Stimulated activated CD4-positive, alpha-beta T cell treated with anti-CD3 and anti-CD28 coated beads, Interleukin-4, amount 100 ng/mL, for 48 hours (primary cell): ENCODE results near the gene CORO1C.
"Not testable (repeated sequence)": the region's sequence is repeated elsewhere in the genome, so short reads cannot be mapped to it uniquely, and the experiment has no call there.

ENCODE experiments used
- DNase-seq, 2 donors: peaks; one replicate each; pipeline ENCODE4 v3.0.0-alpha.2; 2020; ENCODE audit warnings: low read depth in 2 of 2

CORO1C gene

GRCh38 chr12:108753976-108754375 lies 22.7 kb upstream of the CORO1C start:
- no peak for DNase-seq

DNA sequence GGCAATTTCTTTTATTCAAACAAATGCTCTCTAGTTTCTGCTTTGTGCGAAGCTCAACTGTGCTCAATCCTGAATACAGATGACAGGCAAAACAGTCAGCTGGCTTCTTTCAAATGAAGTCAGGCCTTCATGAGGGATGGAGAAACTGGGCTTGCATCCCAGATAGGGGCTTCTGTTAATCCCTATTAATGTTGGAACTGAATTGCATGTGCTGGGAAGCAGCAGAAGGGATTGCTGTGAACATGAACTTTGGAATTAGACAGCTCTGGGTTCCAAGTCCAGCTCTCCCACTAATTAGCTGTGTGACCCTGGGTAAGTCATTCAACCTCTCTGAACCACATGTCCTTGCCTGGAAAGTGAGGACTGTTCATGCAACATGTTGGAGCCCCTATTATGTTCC lies 21.1 kb upstream of the CORO1C start:
- no peak for DNase-seq

DNA sequence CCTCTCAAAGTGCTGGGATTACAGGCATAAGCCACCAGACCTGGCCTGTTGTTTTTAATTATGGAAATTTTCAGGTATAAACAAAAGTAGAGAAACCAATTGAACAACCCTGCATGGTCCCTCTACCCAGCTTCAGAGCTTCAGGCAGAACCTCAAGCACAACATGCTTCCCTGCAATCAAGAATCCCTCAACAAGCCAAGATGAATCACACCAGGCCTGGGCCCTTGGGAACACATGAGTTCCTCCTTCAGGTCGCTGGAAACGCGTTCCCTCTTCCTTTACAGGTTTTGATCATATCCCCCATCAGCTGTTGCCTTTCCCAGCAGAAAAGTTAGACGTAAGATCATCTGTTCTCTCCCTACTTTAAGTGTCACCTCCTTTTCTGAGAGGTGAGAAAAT lies 20.5 kb upstream of the CORO1C start:
- no peak for DNase-seq

GRCh38 chr12:108751003-108751402 lies 19.7 kb upstream of the CORO1C start:
- DNase-seq, result not testable (repeated sequence)

- DNase-seq, result no peak
These were observed 19.2 kb upstream of the CORO1C start for GRCh38 chr12:108750526-108750925.

DNA sequence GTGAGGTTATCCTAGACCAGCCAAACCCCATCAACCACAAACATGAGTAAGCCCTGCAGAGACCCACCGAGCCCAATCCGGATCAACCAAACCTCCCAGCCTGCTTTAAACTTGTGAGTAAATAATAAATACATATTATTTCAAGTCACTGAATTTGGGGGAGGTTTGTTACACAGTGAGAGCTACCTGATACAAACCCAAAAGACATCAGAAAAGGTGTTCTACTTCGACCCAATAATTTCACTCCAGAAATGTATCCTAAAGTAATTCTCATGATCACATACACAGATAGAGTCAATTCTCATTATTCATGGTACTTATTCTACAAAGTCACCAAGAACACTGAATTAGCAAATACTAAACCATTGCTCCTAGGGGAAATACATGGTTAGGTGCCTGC lies 16.2 kb upstream of the CORO1C start:
- DNase-seq, result no peak

DNA sequence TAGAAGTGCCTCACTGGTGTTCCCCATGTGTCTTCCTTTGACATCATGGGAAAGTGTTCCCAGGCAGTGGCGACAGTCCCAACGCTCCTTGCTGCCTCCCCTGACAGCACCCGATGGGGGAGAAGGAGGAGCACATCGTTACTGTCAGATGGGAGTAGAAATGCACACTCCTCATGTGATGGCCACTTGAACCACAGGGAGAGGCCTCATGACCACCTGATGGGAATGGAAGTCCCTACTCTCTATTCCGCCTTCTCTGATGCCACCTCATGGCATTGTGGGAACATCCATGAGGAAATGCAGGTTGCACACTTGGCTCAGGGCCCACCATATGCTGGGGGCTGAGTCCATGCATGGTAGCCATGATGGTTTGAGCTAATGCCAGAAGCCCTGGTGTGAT lies 14.3 kb upstream of the CORO1C start:
- no peak for DNase-seq

DNA sequence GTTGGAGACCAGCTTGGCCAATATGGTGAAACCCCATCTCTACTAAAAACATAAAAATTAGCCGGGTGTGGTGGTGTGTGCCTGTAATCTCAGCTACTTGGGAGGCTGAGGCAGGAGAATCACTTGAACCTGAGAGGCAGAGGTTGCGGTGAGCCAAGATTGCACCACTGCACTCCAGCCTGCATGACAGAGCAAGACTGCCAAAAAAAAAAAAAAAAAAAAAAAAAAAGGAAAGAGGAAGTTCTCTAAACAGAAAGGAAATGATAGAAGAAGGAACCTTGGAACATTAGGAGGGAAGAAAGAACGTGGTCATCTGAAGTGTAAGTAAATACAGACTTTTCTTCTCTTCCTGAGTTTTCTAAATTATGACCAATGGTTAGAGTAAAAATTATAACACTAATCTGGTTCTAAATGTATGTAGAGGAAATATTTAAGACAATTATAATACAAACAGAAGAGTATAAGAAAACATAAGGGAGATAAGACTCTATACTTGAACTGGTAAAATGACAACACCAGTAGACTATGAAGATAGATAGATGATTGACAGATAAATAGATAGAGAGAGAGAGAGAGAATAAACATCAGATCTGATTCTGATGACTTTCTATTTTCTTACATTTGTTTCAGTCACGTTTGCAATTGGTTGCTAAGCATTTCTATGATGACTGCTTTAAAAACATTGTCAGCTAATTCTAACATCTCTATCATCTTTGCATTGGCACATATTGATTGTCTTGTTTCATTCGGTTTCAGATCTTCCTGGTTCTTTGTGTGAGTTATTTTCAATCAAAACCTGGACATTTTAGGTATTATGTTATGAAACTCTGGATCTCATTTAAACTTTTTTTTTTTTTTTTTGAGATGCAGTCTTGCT lies 12.9 kb upstream of the CORO1C start:
- no peak for DNase-seq

DNA sequence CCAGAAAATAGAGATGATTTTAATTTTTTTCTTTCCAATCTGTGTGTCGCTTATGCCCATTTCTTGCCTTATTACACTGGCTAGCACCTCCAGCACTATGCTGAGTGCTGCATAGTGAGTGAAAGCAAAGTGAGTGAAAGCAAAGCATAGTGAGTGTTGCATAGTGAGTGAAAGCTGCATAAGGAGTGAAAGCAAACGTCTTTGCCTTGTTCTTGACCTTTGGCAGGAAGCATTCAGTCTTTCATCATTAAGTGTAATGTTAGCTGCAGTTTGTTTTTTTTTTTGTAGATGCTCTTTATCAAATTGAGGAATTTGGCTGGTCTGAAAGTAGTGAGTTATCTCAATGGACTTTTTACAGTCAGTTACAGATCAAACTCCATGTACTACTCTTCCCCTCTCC lies 6.9 kb upstream of the CORO1C start:
- no peak for DNase-seq

DNA sequence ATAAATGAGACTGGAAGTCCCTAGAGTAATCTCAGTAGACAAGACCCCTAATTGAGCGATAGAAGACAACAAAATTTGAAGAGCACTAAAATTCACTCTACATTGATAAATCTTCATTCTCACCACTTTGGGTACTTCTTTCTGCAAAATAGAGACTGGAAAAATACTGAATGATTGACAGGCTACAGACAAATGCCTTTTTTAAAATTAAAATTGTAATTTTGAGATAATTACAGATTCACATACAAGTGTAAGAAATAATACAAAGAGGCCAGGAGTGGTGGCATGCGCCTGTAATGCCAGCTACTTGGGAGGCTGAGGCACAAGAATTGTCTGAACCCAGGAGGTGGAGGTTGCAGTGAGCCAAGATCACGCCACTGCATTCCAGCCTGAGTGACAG lies 4.5 kb upstream of the CORO1C start:
- no peak for DNase-seq

GRCh38 chr12:108734200-108734906 lies 3.0 kb upstream of the CORO1C start:
- no peak for DNase-seq

DNA sequence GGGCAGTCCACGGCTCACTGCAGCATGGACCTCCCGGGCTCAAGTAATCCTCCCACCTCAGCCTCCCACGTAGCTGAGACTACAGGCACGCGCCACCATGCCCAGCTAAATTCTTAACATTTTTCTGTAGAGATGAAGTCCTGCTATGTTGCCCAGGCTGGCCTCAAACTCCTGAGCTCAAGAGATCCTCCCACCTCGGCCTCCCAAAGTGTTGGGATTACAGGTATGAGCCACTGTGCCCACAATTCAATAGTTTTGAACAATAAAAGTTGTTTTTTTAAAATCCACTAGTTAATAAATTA lies 1.9 kb upstream of the CORO1C start:
- not testable (repeated sequence) for DNase-seq

- DNase-seq, result no peak
These were observed 1.3 kb upstream of the CORO1C start for GRCh38 chr12:108732489-108733229.

GRCh38 chr12:108731866-108732461 lies 646 bp upstream of the CORO1C start:
- DNase-seq, result peak; percentile 97 to 99

DNA sequence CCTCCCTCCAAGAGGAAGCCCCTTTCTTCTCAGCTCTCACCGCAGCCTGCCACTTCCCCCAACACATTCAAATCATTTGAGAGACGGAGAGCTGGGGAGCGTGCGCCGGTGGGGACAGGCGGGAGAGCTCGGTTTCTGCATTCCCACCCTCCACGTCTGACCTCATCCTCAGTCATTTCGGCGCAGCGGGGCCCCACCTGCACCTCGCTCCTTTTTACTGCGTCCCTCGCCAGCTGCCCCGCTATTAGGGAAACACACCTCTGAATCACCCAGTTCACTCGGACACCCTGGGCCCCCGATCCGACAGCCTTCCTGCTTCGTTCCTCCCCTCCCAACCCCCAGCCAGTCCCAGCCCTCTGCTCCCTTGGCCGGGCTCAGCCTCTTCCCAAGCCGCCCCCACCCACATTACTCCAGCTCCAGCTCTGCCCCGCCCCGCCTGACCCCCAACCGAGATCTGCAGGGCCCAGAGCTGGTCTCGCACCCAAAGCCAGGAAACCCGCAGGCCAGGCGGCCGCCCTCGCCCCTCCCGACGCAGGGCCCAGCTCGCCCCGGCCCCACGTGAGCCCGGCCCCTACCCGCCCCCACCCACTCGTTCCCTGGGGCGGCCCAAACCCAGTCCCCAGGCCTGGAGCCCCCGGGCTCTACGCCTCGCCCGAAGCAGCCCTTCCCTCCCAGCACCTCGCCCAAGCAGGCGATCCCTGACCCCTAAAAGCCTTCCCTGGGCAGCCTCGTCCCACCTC lies 783 bp downstream of the CORO1C start:
- peak; percentile 22 to 39 for DNase-seq

DNA sequence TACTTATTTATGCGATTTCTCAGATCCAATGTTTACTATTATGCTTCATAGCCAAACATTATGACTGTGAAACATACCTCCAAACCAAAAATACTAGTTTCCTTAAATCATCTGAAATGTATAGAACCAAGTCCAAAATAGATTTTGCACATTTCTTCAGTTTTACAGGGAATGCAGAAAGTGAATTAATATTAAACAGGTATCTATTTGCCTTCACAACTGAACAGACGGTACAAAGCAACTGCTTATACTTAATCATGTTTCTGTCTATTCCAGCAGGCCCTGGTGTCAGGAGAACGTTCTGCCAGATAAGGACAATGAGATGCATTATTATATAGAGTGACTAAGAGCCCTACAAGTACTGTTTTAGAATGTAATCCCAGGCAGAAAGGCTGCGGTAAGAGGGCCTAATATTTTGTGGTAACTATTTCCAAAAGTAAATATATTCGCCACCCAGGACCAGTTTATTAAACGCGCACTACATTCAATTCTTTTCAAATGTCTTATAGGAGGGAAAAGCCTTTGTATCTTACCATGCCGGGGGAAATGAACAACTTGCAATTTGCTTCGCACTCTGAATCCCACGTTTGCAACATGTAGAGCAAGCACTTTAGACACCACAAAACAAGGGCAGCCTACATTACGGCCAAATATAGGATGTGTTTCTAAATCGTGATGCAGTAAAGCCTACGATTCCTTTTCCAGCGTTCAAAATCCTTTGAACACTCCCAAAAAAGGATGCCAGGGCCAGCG lies 1.5 kb downstream of the CORO1C start:
- no peak for DNase-seq

DNA sequence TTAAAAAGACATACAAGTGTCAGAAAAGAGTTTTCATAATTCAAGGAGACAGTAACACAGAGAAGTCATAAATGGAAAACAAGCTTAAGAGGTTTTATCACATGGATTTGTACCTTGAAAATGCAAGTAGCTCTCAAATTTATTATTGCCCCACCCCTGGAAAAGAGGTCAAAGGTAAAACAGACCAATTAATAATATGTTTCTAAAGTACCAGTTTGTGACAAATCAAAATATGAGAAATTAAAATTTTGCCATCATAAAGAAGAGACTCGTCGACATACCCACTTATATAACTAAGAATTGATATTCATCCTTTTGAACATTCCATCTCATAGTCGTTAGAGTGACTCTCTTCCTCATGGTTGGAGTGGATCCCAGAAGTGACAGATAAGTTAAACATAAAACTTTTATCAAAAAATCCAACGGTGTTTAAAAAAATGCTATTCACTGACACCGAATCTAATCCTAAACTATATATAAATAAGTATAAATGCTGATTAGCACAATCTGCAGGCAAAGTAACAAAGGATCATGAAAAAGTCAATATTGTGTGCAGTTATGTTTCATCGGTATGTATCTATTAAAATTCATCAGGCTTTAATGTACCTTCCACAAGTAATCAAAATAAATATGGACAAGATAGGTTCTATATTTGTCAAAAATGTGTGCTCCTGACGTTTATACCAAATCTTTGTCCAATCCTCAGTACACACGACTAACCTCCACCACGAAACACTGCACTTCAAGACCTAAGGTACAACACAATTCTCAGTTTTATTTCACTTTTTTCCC lies 2.3 kb downstream of the CORO1C start:
- DNase-seq, result no peak

DNA sequence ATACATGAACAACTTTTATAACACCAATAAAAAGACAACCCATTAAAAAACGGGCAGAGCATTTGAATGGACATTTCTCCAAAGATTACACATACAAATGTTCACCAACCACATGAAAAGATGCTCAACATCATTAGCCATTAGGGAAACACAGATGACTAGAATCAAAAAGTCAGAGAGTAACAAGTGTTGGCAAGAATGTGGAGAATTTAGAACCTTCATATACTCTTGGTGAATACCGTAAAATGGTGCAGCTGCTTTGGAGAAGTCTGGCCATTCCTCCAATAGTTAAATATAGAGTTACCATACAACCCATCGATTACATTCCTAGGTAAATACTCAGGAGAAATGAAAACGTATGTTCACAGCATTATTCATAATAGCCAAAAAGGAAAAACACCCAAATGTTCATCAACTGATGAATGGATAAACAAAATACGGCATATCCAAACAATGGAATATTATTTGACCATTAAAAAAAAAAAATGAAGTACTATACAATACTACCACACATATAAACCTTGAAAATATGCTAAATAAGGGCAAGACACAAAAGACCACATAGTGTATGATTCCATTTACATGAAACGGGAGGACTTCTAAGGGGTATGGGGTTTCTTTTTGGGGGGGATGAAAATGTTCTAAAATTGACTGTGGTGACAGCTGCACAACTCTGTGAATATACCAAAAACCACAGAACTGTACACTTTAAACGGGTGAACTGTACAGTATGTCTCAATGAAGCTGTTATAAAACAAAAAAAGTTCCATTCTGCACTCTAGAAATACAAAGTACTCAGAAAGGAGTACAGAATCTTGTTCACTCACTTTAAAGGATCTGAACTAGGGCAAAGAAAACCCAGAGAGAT lies 3.2 kb downstream of the CORO1C start:
- no peak for DNase-seq

GRCh38 chr12:108727161-108727560 lies 4.2 kb downstream of the CORO1C start:
- DNase-seq, result no peak
